B cell (primary cell): ENCODE results near the gene LSM10. TPM values are rescaled to one million over a fixed set of nuclear protein-coding genes. Genes with fewer than 3 reads are reported as not detected.

ENCODE experiments used
- polyA plus RNA-seq: library from polyadenylated mRNA; depleted of rRNA; stranded (reverse); fragments of >200 nt; gene quantifications from 2 replicates; pipeline ENCODE4 v1.2.3, GENCODE V29; 2012
- small RNA-seq: library from RNA; depleted of rRNA; stranded (forward); fragments of <200 nt; gene quantifications from one replicate; pipeline ENCODE3, GENCODE V24; 2012; ENCODE audit warnings: low replicate concordance, low read depth; ENCODE audit not compliant: insufficient read length
- total RNA-seq, 2 donors: library from RNA; stranded (reverse); fragments of 120-200 nt in 1 of 2; gene quantifications; 1 replicate in 1 of 2; 2 replicates in 1 of 2; pipeline versions ENCODE4 v1.2.3 to v1.2.4, GENCODE V29; 2013 to 2022

Gene LSM10
- total and polyA plus RNA-seq, 2 donors (not counting 1 experiment from before 2014, with no cell fraction given), result 73.5 to 136 TPM

Small RNA genes within 50 kb of the gene (small RNA-seq; reads per million reads assigned to genes)
- gene RNU4-27P, result not detected
- gene SNORA63C, result 0.57 reads per million

Other genes with a start within 250 kb of the LSM10 start
- 42.1 and 45.2 TPM in 2 replicates for gene TRAPPC3, start 248.4 kb downstream of the LSM10 start, total RNA-seq
- gene TRAPPC3, start 248.4 kb downstream of the LSM10 start, polyA plus RNA-seq, result 40.5 and 50.3 TPM in 2 replicates
- 65.2 and 66.4 TPM in 2 replicates for gene MAP7D1, start 241.7 kb downstream of the LSM10 start, total RNA-seq
- 44.2 and 75.6 TPM in 2 replicates for gene MAP7D1, start 241.7 kb downstream of the LSM10 start, polyA plus RNA-seq
- gene THRAP3, start 173.5 kb downstream of the LSM10 start, total RNA-seq, result 153 and 159 TPM in 2 replicates
- 34.5 and 64.1 TPM in 2 replicates for gene THRAP3, start 173.5 kb downstream of the LSM10 start, polyA plus RNA-seq
- 1.8 and 2.6 TPM in 2 replicates for gene SH3D21, start 91.5 kb downstream of the LSM10 start, total RNA-seq
- gene SH3D21, start 91.5 kb downstream of the LSM10 start, polyA plus RNA-seq, result 0.49 and 0.79 TPM in 2 replicates
- 1.4 and 2.9 TPM in 2 replicates for gene EVA1B, start 74.3 kb downstream of the LSM10 start, total RNA-seq
- 0.67 and 1.2 TPM in 2 replicates for gene EVA1B, start 74.3 kb downstream of the LSM10 start, polyA plus RNA-seq
- 69.1 and 72.8 TPM in 2 replicates for gene STK40, start 12.0 kb downstream of the LSM10 start, total RNA-seq
- gene STK40, start 12.0 kb downstream of the LSM10 start, polyA plus RNA-seq, result 53.1 and 53.5 TPM in 2 replicates
- 0.56 and 0.94 TPM in 2 replicates for gene OSCP1, start 52.5 kb upstream of the LSM10 start, total RNA-seq
- gene OSCP1, start 52.5 kb upstream of the LSM10 start, polyA plus RNA-seq, result 0.16 and 0.23 TPM in 2 replicates
- 34.4 and 34.8 TPM in 2 replicates for gene MRPS15, start 66.5 kb upstream of the LSM10 start, total RNA-seq
- gene MRPS15, start 66.5 kb upstream of the LSM10 start, polyA plus RNA-seq, result 27.1 and 28.0 TPM in 2 replicates
- gene CSF3R, start 85.0 kb upstream of the LSM10 start, total RNA-seq, result 0.17 and 0.30 TPM in 2 replicates
- 3.4 and 6.3 TPM in 2 replicates for gene CSF3R, start 85.0 kb upstream of the LSM10 start, polyA plus RNA-seq